ENCODE data around the gene PNKD.

DNA sequence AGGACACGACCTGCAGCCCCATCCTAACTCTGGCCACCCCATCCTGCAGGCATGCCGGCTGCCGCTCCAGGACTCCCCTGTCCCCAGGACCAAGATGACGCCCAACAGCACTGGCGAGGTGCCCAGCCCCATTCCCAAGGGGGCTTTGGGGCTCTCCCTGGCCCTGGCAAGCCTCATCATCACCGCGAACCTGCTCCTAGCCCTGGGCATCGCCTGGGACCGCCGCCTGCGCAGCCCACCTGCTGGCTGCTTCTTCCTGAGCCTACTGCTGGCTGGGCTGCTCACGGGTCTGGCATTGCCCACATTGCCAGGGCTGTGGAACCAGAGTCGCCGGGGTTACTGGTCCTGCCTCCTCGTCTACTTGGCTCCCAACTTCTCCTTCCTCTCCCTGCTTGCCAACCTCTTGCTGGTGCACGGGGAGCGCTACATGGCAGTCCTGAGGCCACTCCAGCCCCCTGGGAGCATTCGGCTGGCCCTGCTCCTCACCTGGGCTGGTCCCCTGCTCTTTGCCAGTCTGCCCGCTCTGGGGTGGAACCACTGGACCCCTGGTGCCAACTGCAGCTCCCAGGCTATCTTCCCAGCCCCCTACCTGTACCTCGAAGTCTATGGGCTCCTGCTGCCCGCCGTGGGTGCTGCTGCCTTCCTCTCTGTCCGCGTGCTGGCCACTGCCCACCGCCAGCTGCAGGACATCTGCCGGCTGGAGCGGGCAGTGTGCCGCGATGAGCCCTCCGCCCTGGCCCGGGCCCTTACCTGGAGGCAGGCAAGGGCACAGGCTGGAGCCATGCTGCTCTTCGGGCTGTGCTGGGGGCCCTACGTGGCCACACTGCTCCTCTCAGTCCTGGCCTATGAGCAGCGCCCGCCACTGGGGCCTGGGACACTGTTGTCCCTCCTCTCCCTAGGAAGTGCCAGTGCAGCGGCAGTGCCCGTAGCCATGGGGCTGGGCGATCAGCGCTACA, 7.4 kb upstream of the PNKD start:
- no peak for TF ChIP-seq YY1 (IDR thresholded peaks at IDR 0.05; ENCODE audit: low read depth, low read length)
- no peak for TF ChIP-seq POLR2AphosphoS5 (IDR thresholded peaks at IDR 0.05; ENCODE audit: low read depth, low read length)
- TF ChIP-seq, protein P1, sequence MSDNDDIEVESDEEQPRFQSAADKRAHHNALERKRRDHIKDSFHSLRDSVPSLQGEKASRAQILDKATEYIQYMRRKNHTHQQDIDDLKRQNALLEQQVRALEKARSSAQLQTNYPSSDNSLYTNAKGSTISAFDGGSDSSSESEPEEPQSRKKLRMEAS (IDR thresholded peaks at IDR 0.05): no peak
- TF ChIP-seq, protein P2, sequence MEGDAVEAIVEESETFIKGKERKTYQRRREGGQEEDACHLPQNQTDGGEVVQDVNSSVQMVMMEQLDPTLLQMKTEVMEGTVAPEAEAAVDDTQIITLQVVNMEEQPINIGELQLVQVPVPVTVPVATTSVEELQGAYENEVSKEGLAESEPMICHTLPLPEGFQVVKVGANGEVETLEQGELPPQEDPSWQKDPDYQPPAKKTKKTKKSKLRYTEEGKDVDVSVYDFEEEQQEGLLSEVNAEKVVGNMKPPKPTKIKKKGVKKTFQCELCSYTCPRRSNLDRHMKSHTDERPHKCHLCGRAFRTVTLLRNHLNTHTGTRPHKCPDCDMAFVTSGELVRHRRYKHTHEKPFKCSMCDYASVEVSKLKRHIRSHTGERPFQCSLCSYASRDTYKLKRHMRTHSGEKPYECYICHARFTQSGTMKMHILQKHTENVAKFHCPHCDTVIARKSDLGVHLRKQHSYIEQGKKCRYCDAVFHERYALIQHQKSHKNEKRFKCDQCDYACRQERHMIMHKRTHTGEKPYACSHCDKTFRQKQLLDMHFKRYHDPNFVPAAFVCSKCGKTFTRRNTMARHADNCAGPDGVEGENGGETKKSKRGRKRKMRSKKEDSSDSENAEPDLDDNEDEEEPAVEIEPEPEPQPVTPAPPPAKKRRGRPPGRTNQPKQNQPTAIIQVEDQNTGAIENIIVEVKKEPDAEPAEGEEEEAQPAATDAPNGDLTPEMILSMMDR (IDR thresholded peaks at IDR 0.05; ENCODE audit: control extremely low read depth in 1 of 3, insufficient read depth in 1 of 3, low read depth in 1 of 3, low read length in 3 of 3): no peak
- no peak for TF ChIP-seq SIRT6 (IDR thresholded peaks at IDR 0.05; ENCODE audit: low read length)
- TF ChIP-seq SIN3A (conservative IDR thresholded peaks at IDR 0.05 in 1 of 2, IDR thresholded peaks at IDR 0.05 in 1 of 2; ENCODE audit: low read depth in 1 of 2, low read length in 2 of 2): no peak
- TF ChIP-seq MAFK (IDR thresholded peaks at IDR 0.05; ENCODE audit: low read depth, low read length): no peak
- TF ChIP-seq CBX8 (IDR thresholded peaks at IDR 0.05; ENCODE audit: borderline replicate concordance, low read depth, low read length): no peak
- TF ChIP-seq EZH2 (IDR thresholded peaks at IDR 0.05; ENCODE audit: low read depth, low read length, severe bottlenecking): no peak
- no peak for TF ChIP-seq RAD21 (IDR thresholded peaks at IDR 0.05 in 1 of 2, conservative IDR thresholded peaks at IDR 0.05 in 1 of 2; ENCODE audit: low read depth in 2 of 2, low read length in 2 of 2)
- no peak for TF ChIP-seq TBP (IDR thresholded peaks at IDR 0.05; ENCODE audit: low read depth, low read length)
- no peak for TF ChIP-seq BACH1 (IDR thresholded peaks at IDR 0.05; ENCODE audit: low read length)
- no peak for TF ChIP-seq JUND (IDR thresholded peaks at IDR 0.05; ENCODE audit: low read length)
- no peak for TF ChIP-seq GABPA (IDR thresholded peaks at IDR 0.05; ENCODE audit: borderline replicate concordance, insufficient read depth, low read length)
